Endothelial cell of umbilical vein (primary cell): ENCODE data around the gene SMIM36. TPM values are rescaled to one million over a fixed set of nuclear protein-coding genes. Genes with fewer than 3 reads are reported as not detected.

Source experiments
- BruUV-seq: library from RNA; stranded (reverse); fragments of 400-500 nt; replicated peaks from 2 replicates; lab custom pipeline; 2021; lab: Mats Ljungman, UMichigan
- CTCF ChIA-PET: fragments of 300-600, 350-600 bp; sonication (Branson Sonifier 250); formaldehyde crosslinking; loops from one replicate; lab custom pipeline; 2021; ENCODE audit warnings: antibody characterized with exemption, inconsistent platforms; lab: Charles Lee
- POLR2A ChIA-PET: fragments of 300-600, 350-600 bp; sonication (Branson Sonifier 250); formaldehyde crosslinking; loops from one replicate; lab custom pipeline; 2021; ENCODE audit warnings: antibody characterized with exemption, inconsistent platforms; lab: Charles Lee
- DNase-seq: peaks from one replicate; pipeline ENCODE4 v3.0.0-alpha.2; 2011; ENCODE audit warnings: low read depth, low spot score
- FAIRE-seq: peaks from 2 replicates; lab custom pipeline; 2011; peaks lifted over from hg19 to GRCh38; lab: Jason Lieb, UNC
- H2AFZ ChIP-seq: 2 replicates; pipeline ENCODE4 v1.6.0; 2012; ENCODE audit warnings: low read depth, low read length, control low read depth, inconsistent platforms
- H3K27ac ChIP-seq: 2 replicates; pipeline ENCODE4 v1.5.1; 2011; ENCODE audit warnings: low read depth, mild to moderate bottlenecking, control low read depth, low read length, moderate library complexity; ENCODE audit not compliant: insufficient read depth
- H3K27me3 ChIP-seq, 2 experiments: 2 replicates each; pipeline versions ENCODE4 v1.6.0 to v1.6.1; 2011; ENCODE audit warnings: low read length in 2 of 2, mixed read lengths in 1 of 2; ENCODE audit not compliant: control insufficient read depth in 2 of 2, insufficient read depth in 2 of 2
- H3K36me3 ChIP-seq, 2 experiments: 2 replicates in 1 of 2; 3 replicates in 1 of 2; pipeline ENCODE4 v1.5.1; 2011; ENCODE audit warnings: low read length in 2 of 2, mild to moderate bottlenecking in 1 of 2, moderate library complexity in 1 of 2; ENCODE audit not compliant: control insufficient read depth in 2 of 2, insufficient read depth in 2 of 2; ENCODE audit errors: extremely low read depth in 1 of 2
- H3K4me1 ChIP-seq: 3 replicates; pipeline ENCODE4 v1.5.1; 2011; ENCODE audit warnings: mild to moderate bottlenecking, low read length; ENCODE audit not compliant: control insufficient read depth, insufficient read depth; ENCODE audit errors: extremely low read depth
- H3K4me2 ChIP-seq: 2 replicates; pipeline ENCODE4 v1.6.1; 2011; ENCODE audit warnings: low read length, control low read depth, mixed read lengths; ENCODE audit not compliant: insufficient read depth
- H3K4me3 ChIP-seq, 3 experiments: fragments of 200-600 bp in 1 of 3; sonication (generic), shearing (Covaris generic) in 1 of 3; replicated peaks in 1 of 3; 2 replicates each; pipeline ENCODE4 v1.5.1; 2011 to 2016; ENCODE audit warnings: control low read depth in 3 of 3, low read length in 3 of 3, mild to moderate bottlenecking in 2 of 3, inconsistent platforms in 1 of 3, low read depth in 1 of 3, moderate library complexity in 1 of 3; ENCODE audit not compliant: insufficient read depth in 1 of 3
- H3K79me2 ChIP-seq: 2 replicates; pipeline ENCODE4 v1.6.0; 2012; ENCODE audit warnings: low read length, inconsistent platforms; ENCODE audit not compliant: control insufficient read depth, insufficient read depth
- H3K9ac ChIP-seq: replicated peaks from 2 replicates; pipeline ENCODE3; 2011; ENCODE audit warnings: low read length, control low read depth; ENCODE audit not compliant: insufficient read depth; ENCODE audit errors: extremely low read depth
- H3K9me1 ChIP-seq: replicated peaks from 3 replicates; pipeline ENCODE4 v1.6.0; 2011; ENCODE audit warnings: mild to moderate bottlenecking, low read length; ENCODE audit not compliant: control insufficient read depth, insufficient read depth; ENCODE audit errors: extremely low read depth
- H3K9me3 ChIP-seq: replicated peaks from 2 replicates; pipeline ENCODE4 v1.5.1; 2012; ENCODE audit warnings: low read length, inconsistent platforms; ENCODE audit not compliant: control insufficient read depth, insufficient read depth
- H4K20me1 ChIP-seq: replicated peaks from 2 replicates; pipeline ENCODE3; 2011; ENCODE audit warnings: mild to moderate bottlenecking, low read length; ENCODE audit not compliant: control insufficient read depth, insufficient read depth; ENCODE audit errors: extremely low read depth
- EZH2 ChIP-seq: IDR thresholded peaks from 2 replicates; pipeline ENCODE4 v1.6.1; 2012; ENCODE audit warnings: borderline replicate concordance, low read depth, mild to moderate bottlenecking, moderate library complexity, low read length, inconsistent platforms; ENCODE audit not compliant: severe bottlenecking
- FOS ChIP-seq: IDR thresholded peaks from 2 replicates; pipeline ENCODE4 v1.6.1; 2011; ENCODE audit warnings: mild to moderate bottlenecking, low read length, moderate library complexity, borderline replicate concordance; ENCODE audit not compliant: insufficient read depth
- GATA2 ChIP-seq: IDR thresholded peaks from 2 replicates; pipeline ENCODE4 v1.7.0; 2011; ENCODE audit warnings: low read depth, mild to moderate bottlenecking, moderate library complexity, mixed read lengths, low read length; ENCODE audit not compliant: insufficient read length, insufficient read depth
- MYC ChIP-seq: IDR thresholded peaks from one replicate; pipeline ENCODE4 v1.6.1; 2011; ENCODE audit warnings: mild to moderate bottlenecking, low read depth, low read length
- POLR2A ChIP-seq: IDR thresholded peaks from 2 replicates; pipeline ENCODE4 v1.6.1; 2012; ENCODE audit warnings: low read depth, mild to moderate bottlenecking, control low read depth, low read length
- POLR2AphosphoS5 ChIP-seq: IDR thresholded peaks from 2 replicates; pipeline ENCODE4 v1.6.1; 2012; ENCODE audit warnings: low read depth, mild to moderate bottlenecking, control low read depth, low read length, moderate library complexity; ENCODE audit not compliant: insufficient read depth
- dilution Hi-C: fragments of 300-500 bp; cut with MboI; formaldehyde crosslinking; loops from one replicate; pipeline ENCODE4 v1.15.0; 2019; ENCODE audit warnings: low sequenced_read_pairs; ENCODE audit not compliant: extremely low pct_ligation_motif_present
- intact Hi-C: fragments of 100-400 bp; cut with micrococcal nuclease; formaldehyde crosslinking; loops from one replicate; pipeline ENCODE4 v1.10.0; 2022
- polyA plus RNA-seq, 4 experiments: library from polyadenylated mRNA; depleted of rRNA in 3 of 4; stranded (reverse) in 3 of 4; unstranded in 1 of 4; fragments of >200 nt; gene quantifications; 2 replicates each; pipeline versions ENCODE4 v1.2.1 to v1.2.3, GENCODE V29; 2011 to 2012; ENCODE audit warnings: missing spikeins in 1 of 4
- total RNA-seq: library from RNA; stranded (reverse); gene quantifications from 2 replicates; pipeline ENCODE4 v1.2.3, GENCODE V29; 2021
- TF ChIP-seq, protein P1 (sequence below), 2 donors: IDR thresholded peaks; 1 replicate in 1 of 2; 2 replicates in 1 of 2; pipeline ENCODE4 v1.5.1; 2011; ENCODE audit warnings: low read length in 2 of 2, mild to moderate bottlenecking in 2 of 2, moderate library complexity in 2 of 2, control low read depth in 1 of 2, inconsistent platforms in 1 of 2, low read depth in 1 of 2; ENCODE audit not compliant: insufficient read depth in 1 of 2; ENCODE audit errors: extremely low read depth in 1 of 2
- TF ChIP-seq, protein P2 (sequence below): IDR thresholded peaks from 2 replicates; pipeline ENCODE4 v1.6.1; 2011; ENCODE audit not compliant: insufficient read depth, insufficient read length

SMIM36 gene
- total and polyA plus RNA-seq, 2 donors (not counting 3 experiments of a cell fraction or from before 2014, with no cell fraction given) = not detected

DNA sequence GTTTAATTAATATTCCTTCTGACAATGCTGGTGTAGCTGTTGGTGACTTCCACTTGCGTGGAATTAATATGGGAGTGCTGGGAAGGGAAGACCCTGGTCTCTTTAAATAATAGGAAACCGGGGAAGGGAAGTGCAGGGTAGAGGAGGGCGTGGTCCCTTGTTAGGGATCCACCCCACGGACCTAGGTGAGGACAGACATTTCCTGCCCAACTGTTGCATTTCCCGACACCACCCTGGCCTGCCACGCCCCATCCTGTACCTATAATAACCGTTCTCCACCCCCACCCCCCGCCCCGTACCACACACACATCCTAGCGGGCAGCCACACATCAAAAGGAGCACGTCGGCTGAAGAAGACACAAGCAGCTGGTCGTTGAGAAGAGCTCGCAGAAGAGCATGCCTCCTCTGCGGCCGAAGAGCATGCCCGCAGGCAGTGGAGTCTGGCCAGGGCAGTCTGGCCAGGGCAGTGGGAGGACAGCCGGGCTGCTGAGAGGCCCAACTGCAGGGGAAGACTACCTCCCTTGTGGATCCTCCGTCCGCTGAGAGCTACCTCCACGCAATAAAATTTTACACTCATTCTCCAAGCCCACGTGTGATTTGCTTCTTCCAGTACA is 52.9 kb downstream of the SMIM36 start:
- no peak overlapping the region for H3K4me2 ChIP-seq

More for the DNA sequence above, 52.9 kb downstream of the SMIM36 start:
- no peak for TF ChIP-seq GATA2
- TF ChIP-seq FOS = no peak
- no peak for TF ChIP-seq EZH2
- TF ChIP-seq, protein P1, sequence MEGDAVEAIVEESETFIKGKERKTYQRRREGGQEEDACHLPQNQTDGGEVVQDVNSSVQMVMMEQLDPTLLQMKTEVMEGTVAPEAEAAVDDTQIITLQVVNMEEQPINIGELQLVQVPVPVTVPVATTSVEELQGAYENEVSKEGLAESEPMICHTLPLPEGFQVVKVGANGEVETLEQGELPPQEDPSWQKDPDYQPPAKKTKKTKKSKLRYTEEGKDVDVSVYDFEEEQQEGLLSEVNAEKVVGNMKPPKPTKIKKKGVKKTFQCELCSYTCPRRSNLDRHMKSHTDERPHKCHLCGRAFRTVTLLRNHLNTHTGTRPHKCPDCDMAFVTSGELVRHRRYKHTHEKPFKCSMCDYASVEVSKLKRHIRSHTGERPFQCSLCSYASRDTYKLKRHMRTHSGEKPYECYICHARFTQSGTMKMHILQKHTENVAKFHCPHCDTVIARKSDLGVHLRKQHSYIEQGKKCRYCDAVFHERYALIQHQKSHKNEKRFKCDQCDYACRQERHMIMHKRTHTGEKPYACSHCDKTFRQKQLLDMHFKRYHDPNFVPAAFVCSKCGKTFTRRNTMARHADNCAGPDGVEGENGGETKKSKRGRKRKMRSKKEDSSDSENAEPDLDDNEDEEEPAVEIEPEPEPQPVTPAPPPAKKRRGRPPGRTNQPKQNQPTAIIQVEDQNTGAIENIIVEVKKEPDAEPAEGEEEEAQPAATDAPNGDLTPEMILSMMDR (IDR thresholded peaks at IDR 0.05; ENCODE audit: extremely low read depth in 1 of 2, insufficient read depth in 1 of 2, low read depth in 1 of 2, low read length in 2 of 2) = no peak
- TF ChIP-seq POLR2A = no peak
- TF ChIP-seq, protein P2, sequence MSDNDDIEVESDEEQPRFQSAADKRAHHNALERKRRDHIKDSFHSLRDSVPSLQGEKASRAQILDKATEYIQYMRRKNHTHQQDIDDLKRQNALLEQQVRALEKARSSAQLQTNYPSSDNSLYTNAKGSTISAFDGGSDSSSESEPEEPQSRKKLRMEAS = no peak
- no peak for TF ChIP-seq POLR2AphosphoS5
- no peak for TF ChIP-seq MYC
- H2AFZ ChIP-seq = no peak overlapping the region
- no peaks in the 10 kb centered on the region for H3K27me3 ChIP-seq
- H3K27ac ChIP-seq = no peak overlapping the region
- H3K4me3 ChIP-seq = no peak overlapping the region
- no TSS peak for BruUV-seq
- CTCF ChIA-PET = interaction anchor here (1.0 to 1.1 kb wide), 2 partner anchors 33 to 54 kb away, joined by 3 read pairs; no protein-coding TSS in a partner anchor
- no peaks in the 10 kb centered on the region for H3K4me1 ChIP-seq
- dilution Hi-C loops = no loop called here
- no peak overlapping the region for H3K9ac ChIP-seq
- DNase-seq (no peak), FAIRE-seq (no peak)
- intact Hi-C loops = no loop called here
- no peaks in the 10 kb centered on the region for H4K20me1 ChIP-seq
- no peaks in the 10 kb centered on the region for H3K9me1 ChIP-seq
- no peaks in the 10 kb centered on the region for H3K36me3 ChIP-seq
- H3K79me2 ChIP-seq = no peaks in the 10 kb centered on the region
- H3K9me3 ChIP-seq = no peaks in the 10 kb centered on the region
- POLR2A ChIA-PET = no interaction called here
